ENCODE measurements around the gene CMC2. TPM values are rescaled to one million over a fixed set of nuclear protein-coding genes. Genes with fewer than 3 reads are reported as not detected.

CMC2 gene
- total RNA-seq, 1 donor from 2014 or later = 58.5 TPM

DNA sequence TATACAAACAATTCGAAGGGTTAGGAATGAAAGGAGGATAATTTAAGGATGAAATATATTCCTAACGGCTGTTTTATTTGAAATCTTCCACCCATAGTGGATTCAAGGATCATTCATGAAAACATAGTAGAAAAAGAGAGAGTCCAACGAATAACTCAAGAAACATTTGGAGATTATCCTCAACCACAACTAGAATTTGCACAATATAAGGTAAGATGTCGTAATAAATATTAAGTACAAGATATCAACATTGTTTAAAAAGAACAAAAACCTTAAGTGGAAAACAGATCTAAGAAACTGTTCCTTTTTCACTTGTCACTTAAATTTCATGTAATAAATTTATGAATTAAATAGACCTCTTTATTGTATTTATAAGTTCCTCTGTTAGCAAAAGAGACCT, 19.7 kb upstream of the CMC2 start:
- TF ChIP-seq, protein P1, sequence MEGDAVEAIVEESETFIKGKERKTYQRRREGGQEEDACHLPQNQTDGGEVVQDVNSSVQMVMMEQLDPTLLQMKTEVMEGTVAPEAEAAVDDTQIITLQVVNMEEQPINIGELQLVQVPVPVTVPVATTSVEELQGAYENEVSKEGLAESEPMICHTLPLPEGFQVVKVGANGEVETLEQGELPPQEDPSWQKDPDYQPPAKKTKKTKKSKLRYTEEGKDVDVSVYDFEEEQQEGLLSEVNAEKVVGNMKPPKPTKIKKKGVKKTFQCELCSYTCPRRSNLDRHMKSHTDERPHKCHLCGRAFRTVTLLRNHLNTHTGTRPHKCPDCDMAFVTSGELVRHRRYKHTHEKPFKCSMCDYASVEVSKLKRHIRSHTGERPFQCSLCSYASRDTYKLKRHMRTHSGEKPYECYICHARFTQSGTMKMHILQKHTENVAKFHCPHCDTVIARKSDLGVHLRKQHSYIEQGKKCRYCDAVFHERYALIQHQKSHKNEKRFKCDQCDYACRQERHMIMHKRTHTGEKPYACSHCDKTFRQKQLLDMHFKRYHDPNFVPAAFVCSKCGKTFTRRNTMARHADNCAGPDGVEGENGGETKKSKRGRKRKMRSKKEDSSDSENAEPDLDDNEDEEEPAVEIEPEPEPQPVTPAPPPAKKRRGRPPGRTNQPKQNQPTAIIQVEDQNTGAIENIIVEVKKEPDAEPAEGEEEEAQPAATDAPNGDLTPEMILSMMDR (IDR thresholded peaks at IDR 0.05; ENCODE audit: unreplicated experiment) = no peak
- peaks cover 15% of the 10 kb centered on the region for H3K36me3 Mint-ChIP-seq (ENCODE audit: insufficient read depth)
- H3K4me3 Mint-ChIP-seq (ENCODE audit: low read depth) = no peak overlapping the region
- H3K27ac Mint-ChIP-seq = no peak overlapping the region
- no peaks in the 10 kb centered on the region for H3K27me3 Mint-ChIP-seq
- no peaks in the 10 kb centered on the region for H3K4me1 Mint-ChIP-seq (ENCODE audit: low read depth)
- no peak for DNase-seq (ENCODE audit: low spot score, unreplicated experiment)
- H3K9me3 Mint-ChIP-seq (ENCODE audit: low read depth) = no peaks in the 10 kb centered on the region

DNA sequence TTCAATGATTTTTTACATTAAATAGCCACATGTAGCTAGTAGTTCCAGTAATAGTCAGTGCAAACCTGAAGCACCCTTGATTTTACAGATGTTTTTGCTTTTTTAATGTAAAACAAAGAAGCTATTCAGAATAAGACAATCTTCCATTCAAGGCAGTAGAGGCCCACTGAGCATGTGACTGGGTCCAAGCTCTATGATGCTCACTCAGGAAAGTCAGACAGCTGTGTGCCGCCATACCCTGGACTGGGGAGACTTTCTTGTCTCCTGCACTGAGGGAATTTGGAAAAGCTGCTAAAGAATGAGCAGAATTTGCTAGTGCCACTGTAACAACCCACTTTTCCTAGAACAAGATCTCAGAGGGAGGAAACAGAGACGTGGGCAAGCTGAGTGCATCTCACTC, 11.8 kb upstream of the CMC2 start:
- peaks cover 7% of the 10 kb centered on the region for H3K36me3 Mint-ChIP-seq (ENCODE audit: insufficient read depth)
- no peaks in the 10 kb centered on the region for H3K27me3 Mint-ChIP-seq
- TF ChIP-seq, protein P1 (IDR thresholded peaks at IDR 0.05; ENCODE audit: unreplicated experiment) = no peak

DNA sequence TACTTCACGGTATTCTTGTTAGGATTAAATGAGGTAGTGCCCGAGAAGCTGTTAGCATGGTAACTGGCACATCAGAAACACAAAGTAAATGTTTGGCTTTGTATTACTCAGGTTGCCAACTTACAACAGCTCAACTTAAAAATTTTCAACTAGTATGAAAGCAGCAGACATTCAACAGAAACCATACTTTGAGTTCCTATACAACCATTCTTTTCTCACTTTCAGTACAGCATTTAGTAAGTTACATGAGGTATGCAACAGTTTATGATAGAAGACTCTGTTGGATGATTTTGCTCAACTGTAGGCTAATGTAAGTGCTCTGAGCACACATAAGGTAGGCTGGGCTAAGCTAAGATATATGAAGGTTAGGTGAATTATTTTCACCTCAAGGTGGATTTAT, 8.0 kb upstream of the CMC2 start:
- Mint-ChIP-seq H3K4me3 (ENCODE audit: low read depth) (no peak overlapping the region), H3K27ac (no peak overlapping the region), H3K9me3 (ENCODE audit: low read depth) (no peaks in the 10 kb centered on the region), H3K27me3 (no peaks in the 10 kb centered on the region), H3K4me1 (ENCODE audit: low read depth) (no peaks in the 10 kb centered on the region), H3K36me3 (ENCODE audit: insufficient read depth) (peaks cover 3% of the 10 kb centered on the region)
- TF ChIP-seq, protein P1 (IDR thresholded peaks at IDR 0.05; ENCODE audit: unreplicated experiment) = no peak
- DNase-seq (ENCODE audit: low spot score, unreplicated experiment) = no peak

More for the DNA sequence above, 11.8 kb upstream of the CMC2 start:
- Mint-ChIP-seq H3K27ac (no peak overlapping the region), H3K4me3 (ENCODE audit: low read depth) (no peak overlapping the region), H3K4me1 (ENCODE audit: low read depth) (no peaks in the 10 kb centered on the region), H3K9me3 (ENCODE audit: low read depth) (no peaks in the 10 kb centered on the region)
- DNase-seq (ENCODE audit: low spot score, unreplicated experiment) = no peak

DNA sequence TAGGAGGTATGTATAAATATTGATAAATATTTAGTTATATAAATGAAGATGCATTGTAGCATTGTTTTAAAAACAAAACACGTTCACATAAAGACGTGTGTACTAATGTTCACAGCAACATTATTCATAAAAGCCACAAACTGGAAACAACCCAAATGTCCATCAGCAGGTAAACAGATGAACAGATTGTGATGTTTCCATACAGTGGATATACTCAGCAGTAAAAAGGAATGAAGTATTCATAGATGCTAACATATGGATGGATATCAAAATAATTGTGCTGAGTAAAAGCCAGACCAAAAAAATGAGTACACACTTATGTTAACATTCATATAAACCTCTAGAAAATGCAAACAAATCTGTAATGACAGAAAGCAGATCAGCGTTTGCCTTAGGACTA, 6.3 kb upstream of the CMC2 start:
- Mint-ChIP-seq H3K36me3 (ENCODE audit: insufficient read depth) (peaks cover 3% of the 10 kb centered on the region), H3K9me3 (ENCODE audit: low read depth) (no peaks in the 10 kb centered on the region), H3K4me1 (ENCODE audit: low read depth) (peaks cover 2% of the 10 kb centered on the region), H3K4me3 (ENCODE audit: low read depth) (no peak overlapping the region), H3K27me3 (no peaks in the 10 kb centered on the region), H3K27ac (no peak overlapping the region)
- TF ChIP-seq, protein P1 (IDR thresholded peaks at IDR 0.05; ENCODE audit: unreplicated experiment) = no peak
- DNase-seq (ENCODE audit: low spot score, unreplicated experiment) = no peak

DNA sequence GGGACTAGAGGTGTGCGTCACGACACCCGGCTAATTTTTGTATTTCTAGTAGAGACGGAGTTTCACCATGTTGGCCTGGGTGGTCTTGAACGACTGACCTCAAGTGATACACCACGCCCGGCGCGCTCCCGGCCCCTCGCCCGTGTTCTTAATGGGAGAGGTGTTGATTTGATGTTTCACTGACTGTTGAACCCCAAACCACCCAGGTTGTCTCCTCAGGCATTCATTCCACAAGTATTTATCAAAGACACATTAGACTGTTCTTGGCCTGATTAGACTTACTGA, 1.8 kb upstream of the CMC2 start:
- H3K4me1 Mint-ChIP-seq (ENCODE audit: low read depth) = peaks cover 15% of the 10 kb centered on the region
- TF ChIP-seq, protein P1 (IDR thresholded peaks at IDR 0.05; ENCODE audit: unreplicated experiment) = no peak
- DNase-seq (ENCODE audit: low spot score, unreplicated experiment) = no peak
- H3K9me3 Mint-ChIP-seq (ENCODE audit: low read depth) = no peaks in the 10 kb centered on the region
- H3K27ac Mint-ChIP-seq = peak overlapping the region; percentile 100
- H3K4me3 Mint-ChIP-seq (ENCODE audit: low read depth) = peak overlapping the region; percentile 92
- no peaks in the 10 kb centered on the region for H3K27me3 Mint-ChIP-seq
- peaks cover 2% of the 10 kb centered on the region for H3K36me3 Mint-ChIP-seq (ENCODE audit: insufficient read depth)
